ENCODE measurements around the gene PTPRG. TPM values are rescaled to one million over a fixed set of nuclear protein-coding genes. Genes with fewer than 3 reads are reported as not detected.

Gene PTPRG
- total RNA-seq, 2 experiments from 2014 or later = 0.03 to 0.05 TPM

DNA sequence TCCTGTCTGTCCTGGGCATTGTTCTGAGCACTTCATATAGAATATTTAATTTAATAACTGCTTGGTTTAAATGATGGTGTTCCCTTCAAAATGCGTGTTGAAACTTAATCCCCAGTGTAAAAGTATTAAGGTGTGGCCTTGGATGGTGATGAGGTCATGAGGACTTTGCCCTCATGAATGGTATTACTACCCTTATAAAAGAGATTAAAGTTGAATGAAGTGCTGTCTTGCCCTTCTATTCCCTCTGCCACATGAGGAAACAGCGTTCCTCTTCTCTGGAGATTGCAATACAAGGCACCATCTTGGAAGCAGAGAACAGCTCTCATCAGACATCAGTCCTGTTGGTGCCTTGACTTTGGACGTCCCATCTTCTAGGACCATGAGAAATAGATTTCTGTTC is 374.4 kb downstream of the PTPRG start:
- CTCF ChIA-PET = no interaction called here
- Mint-ChIP-seq H3K4me1 (ENCODE audit: low read depth) (no peaks in the 10 kb centered on the region), H3K27me3 (peaks cover 5% of the 10 kb centered on the region), H3K36me3 (ENCODE audit: low read depth) (no peaks in the 10 kb centered on the region), H3K27ac (no peak overlapping the region), H3K4me3 (no peak overlapping the region), H3K9me3 (no peaks in the 10 kb centered on the region)
- no peak for ATAC-seq (ENCODE audit: poor library complexity)
- no peaks in the 10 kb centered on the region for H3K36me3 ChIP-seq (ENCODE audit: insufficient read depth, low read length)
- POLR2A ChIA-PET = no interaction called here
- H3K4me3 ChIP-seq (ENCODE audit: low read length) = no peak overlapping the region
- intact Hi-C loops (cut with DNase I, micrococcal nuclease) = no loop called here
- H3K27me3 ChIP-seq (ENCODE audit: control insufficient read depth in 1 of 2, insufficient read depth in 2 of 2, low read length in 2 of 2) = no peaks in the 10 kb centered on the region
- no peak overlapping the region for H3K27ac ChIP-seq (ENCODE audit: low read depth in 1 of 2, low read length in 2 of 2)
- TF ChIP-seq, protein P1, sequence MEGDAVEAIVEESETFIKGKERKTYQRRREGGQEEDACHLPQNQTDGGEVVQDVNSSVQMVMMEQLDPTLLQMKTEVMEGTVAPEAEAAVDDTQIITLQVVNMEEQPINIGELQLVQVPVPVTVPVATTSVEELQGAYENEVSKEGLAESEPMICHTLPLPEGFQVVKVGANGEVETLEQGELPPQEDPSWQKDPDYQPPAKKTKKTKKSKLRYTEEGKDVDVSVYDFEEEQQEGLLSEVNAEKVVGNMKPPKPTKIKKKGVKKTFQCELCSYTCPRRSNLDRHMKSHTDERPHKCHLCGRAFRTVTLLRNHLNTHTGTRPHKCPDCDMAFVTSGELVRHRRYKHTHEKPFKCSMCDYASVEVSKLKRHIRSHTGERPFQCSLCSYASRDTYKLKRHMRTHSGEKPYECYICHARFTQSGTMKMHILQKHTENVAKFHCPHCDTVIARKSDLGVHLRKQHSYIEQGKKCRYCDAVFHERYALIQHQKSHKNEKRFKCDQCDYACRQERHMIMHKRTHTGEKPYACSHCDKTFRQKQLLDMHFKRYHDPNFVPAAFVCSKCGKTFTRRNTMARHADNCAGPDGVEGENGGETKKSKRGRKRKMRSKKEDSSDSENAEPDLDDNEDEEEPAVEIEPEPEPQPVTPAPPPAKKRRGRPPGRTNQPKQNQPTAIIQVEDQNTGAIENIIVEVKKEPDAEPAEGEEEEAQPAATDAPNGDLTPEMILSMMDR (IDR thresholded peaks at IDR 0.05) = no peak
- H3K9me3 ChIP-seq (ENCODE audit: control insufficient read depth in 1 of 2, insufficient read depth in 1 of 2, low read length in 2 of 2) = peaks cover 0 to 4% of the 10 kb centered on the region in 2 experiments
- no peak for DNase-seq
- H3K4me1 ChIP-seq (ENCODE audit: insufficient read depth, low read length) = no peaks in the 10 kb centered on the region

GRCh38 chr3:61936344-61936937 is 375.1 kb downstream of the PTPRG start:
- H3K4me3 Mint-ChIP-seq = no peak overlapping the region
- Histone ChIP-seq H3K4me3 (ENCODE audit: low read length) (no peak overlapping the region), H3K27ac (ENCODE audit: low read depth in 1 of 2, low read length in 2 of 2) (no peak overlapping the region), H3K4me1 (ENCODE audit: insufficient read depth, low read length) (no peaks in the 10 kb centered on the region), H3K36me3 (ENCODE audit: insufficient read depth, low read length) (no peaks in the 10 kb centered on the region), H3K9me3 (ENCODE audit: control insufficient read depth in 1 of 2, insufficient read depth in 1 of 2, low read length in 2 of 2) (peaks cover 0 to 7% of the 10 kb centered on the region in 2 experiments), H3K27me3 (ENCODE audit: control insufficient read depth in 1 of 2, insufficient read depth in 2 of 2, low read length in 2 of 2) (no peaks in the 10 kb centered on the region)
- ChIA-PET CTCF (no interaction called here), POLR2A (no interaction called here)
- no peaks in the 10 kb centered on the region for H3K36me3 Mint-ChIP-seq (ENCODE audit: low read depth)
- no peak for ATAC-seq (ENCODE audit: poor library complexity)
- intact Hi-C loops (cut with DNase I, micrococcal nuclease) = no loop called here
- H3K27me3 Mint-ChIP-seq = peaks cover 5% of the 10 kb centered on the region
- H3K9me3 Mint-ChIP-seq = no peaks in the 10 kb centered on the region
- TF ChIP-seq, protein P1 (IDR thresholded peaks at IDR 0.05) = no peak
- no peaks in the 10 kb centered on the region for H3K4me1 Mint-ChIP-seq (ENCODE audit: low read depth)
- no peak overlapping the region for H3K27ac Mint-ChIP-seq
- DNase-seq = peak in 4 of 14 experiments; percentile 1 to 19 (median 8)

GRCh38 chr3:61937477-61937876 is 376.1 kb downstream of the PTPRG start:
- CTCF ChIA-PET = no interaction called here

More at GRCh38 chr3:61937477-61937876, 376.1 kb downstream of the PTPRG start:
- Histone ChIP-seq H3K4me1 (ENCODE audit: insufficient read depth, low read length) (no peaks in the 10 kb centered on the region), H3K9me3 (ENCODE audit: control insufficient read depth in 1 of 2, insufficient read depth in 1 of 2, low read length in 2 of 2) (peaks cover 0 to 7% of the 10 kb centered on the region in 2 experiments), H3K27ac (ENCODE audit: low read depth in 1 of 2, low read length in 2 of 2) (no peak overlapping the region), H3K4me3 (ENCODE audit: low read length) (no peak overlapping the region), H3K27me3 (ENCODE audit: control insufficient read depth in 1 of 2, insufficient read depth in 2 of 2, low read length in 2 of 2) (no peaks in the 10 kb centered on the region), H3K36me3 (ENCODE audit: insufficient read depth, low read length) (no peaks in the 10 kb centered on the region)
- POLR2A ChIA-PET = no interaction called here
- no peak for ATAC-seq (ENCODE audit: poor library complexity)
- peaks cover 5% of the 10 kb centered on the region for H3K27me3 Mint-ChIP-seq
- TF ChIP-seq, protein P1 (IDR thresholded peaks at IDR 0.05) = no peak
- no peak for DNase-seq
- H3K4me3 Mint-ChIP-seq = no peak overlapping the region
- H3K36me3 Mint-ChIP-seq (ENCODE audit: low read depth) = no peaks in the 10 kb centered on the region
- intact Hi-C loops (cut with DNase I, micrococcal nuclease) = no loop called here
- no peak overlapping the region for H3K27ac Mint-ChIP-seq
- H3K9me3 Mint-ChIP-seq = no peaks in the 10 kb centered on the region
- no peaks in the 10 kb centered on the region for H3K4me1 Mint-ChIP-seq (ENCODE audit: low read depth)

All from CD4-positive, alpha-beta T cell (primary cell).